Sigmoid colon (tissue), 7 donors: ENCODE measurements around the gene OBP2A. TPM values are rescaled to one million over a fixed set of nuclear protein-coding genes. Genes with fewer than 3 reads are reported as not detected.

Source experiments
- DNase-seq: peaks from one replicate; pipeline ENCODE4 v3.0.0-alpha.2; 2019
- H3K27ac ChIP-seq, 4 donors: fragments of 200-600 bp; sonication (generic); one replicate each; pipeline ENCODE4 v1.5.1; 2016 to 2019; ENCODE audit warnings: mild to moderate bottlenecking in 1 of 4
- H3K27me3 ChIP-seq, 3 donors: fragments of 200-600 bp; sonication (generic); one replicate each; pipeline ENCODE4 v1.5.1; 2019; ENCODE audit warnings: mild to moderate bottlenecking in 1 of 3
- H3K36me3 ChIP-seq, 4 donors: fragments of 200-600 bp; sonication (generic); one replicate each; pipeline ENCODE4 v1.5.1; 2016 to 2019
- H3K4me1 ChIP-seq, 4 donors: fragments of 200-600 bp; sonication (generic); one replicate each; pipeline ENCODE4 v1.5.1; 2017 to 2019
- H3K4me3 ChIP-seq, 4 donors: fragments of 200-600 bp; sonication (generic); one replicate each; pipeline ENCODE4 v1.5.1; 2017 to 2019; ENCODE audit warnings: mild to moderate bottlenecking in 2 of 4, moderate library complexity in 1 of 4
- H3K9me3 ChIP-seq, 4 donors: fragments of 200-600 bp in 3 of 4; sonication (generic) in 3 of 4; one replicate each; pipeline versions ENCODE4 v1.5.1 to v1.6.1; 2013 to 2019
- CTCF ChIP-seq, 4 experiments: fragments of 450-650 bp in 3 of 4; fragments of 200-600 bp in 1 of 4; IDR thresholded peaks; one replicate each; pipeline ENCODE4 v1.5.1; 2016 to 2019; ENCODE audit warnings: antibody characterized with exemption in 4 of 4, mild to moderate bottlenecking in 3 of 4, moderate library complexity in 2 of 4
- EP300 ChIP-seq, 4 donors: sonication (generic); formaldehyde crosslinking; IDR thresholded peaks; one replicate each; pipeline ENCODE4 v1.6.1; 2017; ENCODE audit warnings: antibody characterized with exemption in 4 of 4
- POLR2A ChIP-seq, 2 donors: fragments of 450-650 bp; IDR thresholded peaks; one replicate each; pipeline ENCODE4 v1.6.1; 2016; ENCODE audit warnings: antibody characterized with exemption in 2 of 2, mild to moderate bottlenecking in 2 of 2, moderate library complexity in 2 of 2
- POLR2AphosphoS5 ChIP-seq, 4 donors: sonication (generic); formaldehyde crosslinking; IDR thresholded peaks; one replicate each; pipeline ENCODE4 v1.6.1; 2017; ENCODE audit warnings: antibody characterized with exemption in 4 of 4
- WGBS, 2 donors: extraction: QIAGEN DNeasy Blood & Tissue Kit; methylation state at CpG; one replicate each; pipeline ENCODE4 v1.1.7; 2013; 5-methylcytosine and 5-hydroxymethylcytosine counted together
- intact Hi-C: fragments of 100-400 bp; cut with DNase I; formaldehyde crosslinking; loops from one replicate; pipeline ENCODE4 v1.15.1; 2023
- polyA plus RNA-seq, 3 donors: library from polyadenylated mRNA; stranded (reverse); fragments of 200-250 nt; gene quantifications; one replicate each; pipeline ENCODE4 v1.2.3, GENCODE V29; 2013
- total RNA-seq, 4 donors: library from RNA; depleted of rRNA; stranded (reverse); fragments of >200 nt; gene quantifications; one replicate each; pipeline ENCODE4 v1.1.0, GENCODE V29; 2016
- donor health status: healthy with polysubstance abuse.
- donor health status: Bipolar disorder and iron deficiency.
- donor health status: healthy.

The OBP2A gene
- total and polyA plus RNA-seq, 7 donors: not detected

- no peaks in the 10 kb centered on the region for H3K27me3 ChIP-seq
- peaks cover 0 to 34% (median 27%) of the 10 kb centered on the region in 4 donors for H3K4me1 ChIP-seq
- H3K4me3 ChIP-seq: no peak overlapping the region
- intact Hi-C loops: no loop called here
- 89 to 95% methylated on average over 16 of the region's 16 CpGs for WGBS, 2 donors
- H3K9me3 ChIP-seq: no peaks in the 10 kb centered on the region
- peak; percentile 40 for DNase-seq
- no peak overlapping the region for H3K27ac ChIP-seq
- H3K36me3 ChIP-seq: peaks cover 9 to 38% (median 20%) of the 10 kb centered on the region in 4 donors
- no peak for TF ChIP-seq POLR2A (IDR thresholded peaks at IDR 0.05)
- no peak for TF ChIP-seq CTCF (IDR thresholded peaks at IDR 0.05)
- no peak for TF ChIP-seq EP300 (IDR thresholded peaks at IDR 0.05)
- no peak for TF ChIP-seq POLR2AphosphoS5 (IDR thresholded peaks at IDR 0.05)
Observed at GRCh38 chr9:135502873-135503321, 43.0 kb upstream of the OBP2A start.

GRCh38 chr9:135503371-135504261 lies 42.3 kb upstream of the OBP2A start:
- Histone ChIP-seq H3K9me3 (no peaks in the 10 kb centered on the region), H3K27me3 (no peaks in the 10 kb centered on the region), H3K4me1 (peaks cover 0 to 34% (median 27%) of the 10 kb centered on the region in 4 donors), H3K27ac (no peak overlapping the region), H3K36me3 (peaks cover 9 to 38% (median 20%) of the 10 kb centered on the region in 4 donors), H3K4me3 (no peak overlapping the region)
- intact Hi-C loops: no loop called here
- TF ChIP-seq POLR2A (IDR thresholded peaks at IDR 0.05): no peak
- TF ChIP-seq EP300 (IDR thresholded peaks at IDR 0.05): no peak
- no peak for TF ChIP-seq POLR2AphosphoS5 (IDR thresholded peaks at IDR 0.05)
- TF ChIP-seq CTCF (IDR thresholded peaks at IDR 0.05): no peak
- WGBS, 2 donors: 91 to 93% methylated on average over 41 of the region's 41 CpGs
- peak; percentile 59 for DNase-seq

- no peak for TF ChIP-seq EP300 (IDR thresholded peaks at IDR 0.05)
- peak in 3 of 4 experiments; percentile 30 to 64 (median 38) for TF ChIP-seq CTCF (IDR thresholded peaks at IDR 0.05)
- WGBS, 2 donors: 65 to 72% methylated on average over 21 of the region's 21 CpGs
- Histone ChIP-seq H3K4me1 (peaks cover 0 to 28% (median 22%) of the 10 kb centered on the region in 4 donors), H3K27ac (no peak overlapping the region), H3K27me3 (no peaks in the 10 kb centered on the region), H3K4me3 (no peak overlapping the region), H3K9me3 (no peaks in the 10 kb centered on the region), H3K36me3 (peaks cover 9 to 38% (median 20%) of the 10 kb centered on the region in 4 donors)
- peak; percentile 74 for DNase-seq
- intact Hi-C loops: no loop called here
Observed at GRCh38 chr9:135504262-135505243, 41.4 kb upstream of the OBP2A start.

GRCh38 chr9:135505406-135506187 lies 40.3 kb upstream of the OBP2A start:
- TF ChIP-seq EP300 (IDR thresholded peaks at IDR 0.05) (no peak), POLR2AphosphoS5 (IDR thresholded peaks at IDR 0.05) (no peak), CTCF (IDR thresholded peaks at IDR 0.05) (no peak), POLR2A (IDR thresholded peaks at IDR 0.05) (no peak)
- WGBS, 2 donors: 89 to 90% methylated on average over 24 of the region's 24 CpGs
- Histone ChIP-seq H3K4me3 (no peak overlapping the region), H3K27ac (no peak overlapping the region), H3K36me3 (peaks cover 9 to 38% (median 20%) of the 10 kb centered on the region in 4 donors), H3K4me1 (peaks cover 0 to 26% (median 22%) of the 10 kb centered on the region in 4 donors), H3K27me3 (no peaks in the 10 kb centered on the region), H3K9me3 (no peaks in the 10 kb centered on the region)
- peak; percentile 54 for DNase-seq
- intact Hi-C loops: no loop called here
